HEK293 (cell line): ENCODE data around the gene CACNA1C.

Experiments
- CTCF ChIA-PET: fragments of 350-600 bp; formaldehyde crosslinking; extraction: SDS; loops from one replicate; lab custom pipeline; 2021; ENCODE audit warnings: antibody characterized with exemption; lab: Yijun Ruan, JAX
- POLR2A ChIA-PET: fragments of 300-600 bp; formaldehyde crosslinking; extraction: SDS; loops from one replicate; lab custom pipeline; 2020; ENCODE audit warnings: antibody characterized with exemption, inconsistent platforms; lab: Yijun Ruan, JAX
- H3K27ac ChIP-seq: fragments of 200-500 bp; sonication (Bioruptor generic); 2 replicates; pipeline ENCODE4 v1.5.1; 2014; ENCODE audit warnings: low read depth, low read length, control low read depth, inconsistent platforms; ENCODE audit errors: extremely low read depth
- H3K36me3 ChIP-seq, 2 experiments: fragments of 200-500 bp in 1 of 2; sonication (Bioruptor generic) in 1 of 2; 1 replicate in 1 of 2; 2 replicates in 1 of 2; pipeline ENCODE4 v1.5.1; 2014 to 2017; ENCODE audit warnings: inconsistent platforms in 2 of 2, low read length in 2 of 2; ENCODE audit not compliant: control insufficient read depth in 2 of 2, insufficient read depth in 1 of 2
- H3K4me1 ChIP-seq: fragments of 200-500 bp; sonication (Bioruptor generic); 2 replicates; pipeline ENCODE4 v1.5.1; 2014; ENCODE audit warnings: mild to moderate bottlenecking, low read length, inconsistent platforms; ENCODE audit not compliant: control insufficient read depth, insufficient read depth
- H3K4me3 ChIP-seq: 2 replicates; pipeline ENCODE4 v1.5.1; 2011; ENCODE audit warnings: low read depth, mild to moderate bottlenecking, control low read depth, low read length, moderate library complexity
- H3K9me3 ChIP-seq: fragments of 200-500 bp; sonication (Bioruptor generic); 2 replicates; pipeline ENCODE4 v1.5.1; 2014; ENCODE audit warnings: low read depth, low read length, inconsistent platforms; ENCODE audit not compliant: control insufficient read depth, insufficient read depth
- BCL6B ChIP-seq: fragments of 450-650 bp; formaldehyde crosslinking; IDR thresholded peaks from 2 replicates; pipeline ENCODE4 v1.5.1; 2017; ENCODE audit warnings: missing biosample characterization, missing genetic modification characterization
- GFI1B ChIP-seq: fragments of 450-650 bp; formaldehyde crosslinking; IDR thresholded peaks from 2 replicates; pipeline ENCODE4 v1.5.1; 2016; ENCODE audit warnings: missing biosample characterization, missing genetic modification characterization
- GLI4 ChIP-seq: fragments of 450-650 bp; formaldehyde crosslinking; IDR thresholded peaks from 2 replicates; pipeline ENCODE4 v1.5.1; 2016; ENCODE audit warnings: missing biosample characterization, missing genetic modification characterization
- KLF10 ChIP-seq: fragments of 450-650 bp; IDR thresholded peaks from 2 replicates; pipeline ENCODE4 v1.5.1; 2018; ENCODE audit warnings: missing biosample characterization, mild to moderate bottlenecking, missing genetic modification characterization
- SCRT2 ChIP-seq: fragments of 450-650 bp; formaldehyde crosslinking; IDR thresholded peaks from 2 replicates; pipeline ENCODE4 v1.5.1; 2016; ENCODE audit warnings: missing biosample characterization, missing genetic modification characterization
- SP7 ChIP-seq: fragments of 450-650 bp; formaldehyde crosslinking; IDR thresholded peaks from 2 replicates; pipeline ENCODE4 v1.5.1; 2016; ENCODE audit warnings: missing biosample characterization, missing genetic modification characterization
- ZBTB21 ChIP-seq: fragments of 450-650 bp; formaldehyde crosslinking; IDR thresholded peaks from 2 replicates; pipeline ENCODE4 v1.5.1; 2017; ENCODE audit warnings: missing biosample characterization, missing genetic modification characterization
- ZIC2 ChIP-seq: fragments of 450-650 bp; formaldehyde crosslinking; IDR thresholded peaks from 2 replicates; pipeline ENCODE4 v1.5.1; 2016; ENCODE audit warnings: missing biosample characterization, missing genetic modification characterization
- ZNF146 ChIP-seq: fragments of 450-650 bp; formaldehyde crosslinking; IDR thresholded peaks from 2 replicates; pipeline ENCODE4 v1.5.1; 2016; ENCODE audit warnings: missing biosample characterization, missing genetic modification characterization
- ZNF184 ChIP-seq: fragments of 450-650 bp; IDR thresholded peaks from 2 replicates; pipeline ENCODE4 v1.5.1; 2018; ENCODE audit warnings: missing biosample characterization, mild to moderate bottlenecking, missing genetic modification characterization
- ZNF202 ChIP-seq: fragments of 450-650 bp; formaldehyde crosslinking; IDR thresholded peaks from 2 replicates; pipeline ENCODE4 v1.5.1; 2016; ENCODE audit warnings: missing biosample characterization, missing genetic modification characterization, borderline replicate concordance
- ZNF214 ChIP-seq: fragments of 450-650 bp; formaldehyde crosslinking; IDR thresholded peaks from 2 replicates; pipeline ENCODE4 v1.5.1; 2017; ENCODE audit warnings: missing biosample characterization, mild to moderate bottlenecking, missing genetic modification characterization, borderline replicate concordance
- ZNF394 ChIP-seq: fragments of 450-650 bp; formaldehyde crosslinking; IDR thresholded peaks from 2 replicates; pipeline ENCODE4 v1.5.1; 2016; ENCODE audit warnings: missing biosample characterization, missing genetic modification characterization, mild to moderate bottlenecking, moderate library complexity, borderline replicate concordance
- ZNF416 ChIP-seq: fragments of 450-650 bp; formaldehyde crosslinking; IDR thresholded peaks from 2 replicates; pipeline ENCODE4 v1.5.1; 2016; ENCODE audit warnings: missing biosample characterization, missing genetic modification characterization
- ZNF48 ChIP-seq: fragments of 450-650 bp; formaldehyde crosslinking; IDR thresholded peaks from 2 replicates; pipeline ENCODE4 v1.5.1; 2016; ENCODE audit warnings: missing biosample characterization, missing genetic modification characterization
- ZNF501 ChIP-seq: fragments of 450-650 bp; formaldehyde crosslinking; IDR thresholded peaks from 2 replicates; pipeline ENCODE4 v1.5.1; 2016; ENCODE audit warnings: missing biosample characterization, missing genetic modification characterization
- ZNF514 ChIP-seq: fragments of 450-650 bp; formaldehyde crosslinking; IDR thresholded peaks from 2 replicates; pipeline ENCODE4 v1.5.1; 2016; ENCODE audit warnings: missing biosample characterization, missing genetic modification characterization
- ZNF626 ChIP-seq: fragments of 450-650 bp; sonication (Bioruptor Pico); formaldehyde crosslinking; IDR thresholded peaks from 2 replicates; pipeline ENCODE4 v1.5.1; 2018; ENCODE audit warnings: missing biosample characterization, missing genetic modification characterization, inconsistent platforms
- ZNF660 ChIP-seq: fragments of 450-650 bp; IDR thresholded peaks from 2 replicates; pipeline ENCODE4 v1.5.1; 2018; ENCODE audit warnings: missing biosample characterization, mild to moderate bottlenecking, missing genetic modification characterization
- ZNF785 ChIP-seq: fragments of 450-650 bp; formaldehyde crosslinking; IDR thresholded peaks from 2 replicates; pipeline ENCODE4 v1.5.1; 2016; ENCODE audit warnings: missing biosample characterization, missing genetic modification characterization
- ZSCAN23 ChIP-seq: fragments of 450-650 bp; formaldehyde crosslinking; IDR thresholded peaks from 2 replicates; pipeline ENCODE4 v1.5.1; 2016; ENCODE audit warnings: missing biosample characterization, missing genetic modification characterization
- TF ChIP-seq, protein P1 (sequence below): fragments of 450-650 bp; formaldehyde crosslinking; IDR thresholded peaks from 2 replicates; pipeline ENCODE4 v1.5.1; 2016; ENCODE audit warnings: missing biosample characterization, missing genetic modification characterization
- TF ChIP-seq, protein P2 (sequence below): fragments of 450-650 bp; formaldehyde crosslinking; IDR thresholded peaks from 2 replicates; pipeline ENCODE4 v1.5.1; 2016; ENCODE audit warnings: missing biosample characterization, missing genetic modification characterization, low read depth
- TF ChIP-seq, protein P3 (sequence below): fragments of 450-650 bp; formaldehyde crosslinking; IDR thresholded peaks from 2 replicates; pipeline ENCODE4 v1.5.1; 2017; ENCODE audit warnings: missing biosample characterization, missing genetic modification characterization

Gene CACNA1C

GRCh38 chr12:2583642-2584401 lies 531.0 kb downstream of the CACNA1C start:
- Histone ChIP-seq H3K4me1 (no peaks in the 10 kb centered on the region), H3K4me3 (no peak overlapping the region), H3K9me3 (no peaks in the 10 kb centered on the region), H3K36me3 (no peaks in the 10 kb centered on the region), H3K27ac (no peak overlapping the region)
- TF ChIP-seq SP7 (peak; percentile 41; the same call in 1 of the 2 replicates), ZIC2 (tag by site-specific recombination) (0 out of 2 replicates have a peak, but pooled peaks have one; percentile 14), ZBTB21 (tag by site-specific recombination) (no peak), ZNF416 (tag by site-specific recombination) (no peak), ZNF501 (tag by site-specific recombination) (no peak)
- ChIA-PET POLR2A (no interaction called here), CTCF (interaction anchor here (0.5 to 4.0 kb wide), 37 partner anchors 17 to 934 kb away, joined by 3 to 20 read pairs (median 4); no protein-coding TSS in a partner anchor)

GRCh38 chr12:2586156-2587038 lies 533.6 kb downstream of the CACNA1C start:
- POLR2A ChIA-PET, result no interaction called here

DNA sequence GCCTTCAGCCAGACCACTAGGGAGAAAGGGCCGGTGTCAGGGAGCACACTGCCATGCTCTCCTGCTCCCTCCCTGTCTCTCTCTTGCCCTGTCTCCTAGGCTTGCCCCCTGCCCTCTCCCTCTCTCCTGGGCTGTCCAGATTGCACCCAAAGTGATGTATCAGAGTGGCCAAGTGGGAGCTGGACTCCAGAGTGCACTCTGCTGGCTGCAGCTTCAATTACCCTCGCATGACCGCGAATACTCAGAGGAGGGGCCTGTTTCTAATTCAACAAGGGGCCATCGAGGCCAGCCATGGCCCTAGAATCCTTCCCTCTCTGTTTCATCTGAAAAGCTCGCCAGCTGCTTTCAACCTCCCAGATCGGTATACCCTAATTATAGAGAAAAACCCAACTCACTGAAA lies 535.6 kb downstream of the CACNA1C start:
- H3K27ac ChIP-seq, result no peak overlapping the region
- no peak overlapping the region for H3K4me3 ChIP-seq
- POLR2A ChIA-PET, result no interaction called here
- no peaks in the 10 kb centered on the region for H3K36me3 ChIP-seq
- CTCF ChIA-PET, result interaction anchor here (0.5 to 1.0 kb wide), 4 partner anchors 18 to 304 kb away, joined by 3 to 4 read pairs (median 3); no protein-coding TSS in a partner anchor
- H3K4me1 ChIP-seq, result no peaks in the 10 kb centered on the region
- no peaks in the 10 kb centered on the region for H3K9me3 ChIP-seq
- TF ChIP-seq ZNF394 (tag by site-specific recombination) (no peak), GLI4 (tag by site-specific recombination) (no peak), ZNF214 (tag by site-specific recombination) (no peak), KLF10 (tag by site-specific recombination) (no peak), ZNF48 (tag by site-specific recombination) (no peak), ZNF202 (tag by site-specific recombination) (no peak), ZNF785 (no peak), ZNF184 (no peak), ZNF146 (tag by site-specific recombination) (no peak), ZNF626 (no peak), BCL6B (tag by site-specific recombination) (no peak), ZSCAN23 (tag by site-specific recombination) (no peak), GFI1B (tag by site-specific recombination) (no peak)
- TF ChIP-seq, protein P1, sequence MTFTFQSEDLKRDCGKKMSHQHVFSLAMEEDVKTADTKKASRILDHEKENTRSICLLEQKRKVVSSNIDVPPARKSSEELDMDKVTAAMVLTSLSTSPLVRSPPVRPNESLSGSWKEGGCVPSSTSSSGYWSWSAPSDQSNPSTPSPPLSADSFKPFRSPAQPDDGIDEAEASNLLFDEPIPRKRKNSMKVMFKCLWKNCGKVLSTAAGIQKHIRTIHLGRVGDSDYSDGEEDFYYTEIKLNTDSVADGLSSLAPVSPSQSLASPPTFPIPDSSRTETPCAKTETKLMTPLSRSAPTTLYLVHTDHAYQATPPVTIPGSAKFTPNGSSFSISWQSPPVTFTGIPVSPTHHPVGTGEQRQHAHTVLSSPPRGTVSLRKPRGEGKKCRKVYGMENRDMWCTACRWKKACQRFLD (tag by site-specific recombination), result no peak
- TF ChIP-seq, protein P2, sequence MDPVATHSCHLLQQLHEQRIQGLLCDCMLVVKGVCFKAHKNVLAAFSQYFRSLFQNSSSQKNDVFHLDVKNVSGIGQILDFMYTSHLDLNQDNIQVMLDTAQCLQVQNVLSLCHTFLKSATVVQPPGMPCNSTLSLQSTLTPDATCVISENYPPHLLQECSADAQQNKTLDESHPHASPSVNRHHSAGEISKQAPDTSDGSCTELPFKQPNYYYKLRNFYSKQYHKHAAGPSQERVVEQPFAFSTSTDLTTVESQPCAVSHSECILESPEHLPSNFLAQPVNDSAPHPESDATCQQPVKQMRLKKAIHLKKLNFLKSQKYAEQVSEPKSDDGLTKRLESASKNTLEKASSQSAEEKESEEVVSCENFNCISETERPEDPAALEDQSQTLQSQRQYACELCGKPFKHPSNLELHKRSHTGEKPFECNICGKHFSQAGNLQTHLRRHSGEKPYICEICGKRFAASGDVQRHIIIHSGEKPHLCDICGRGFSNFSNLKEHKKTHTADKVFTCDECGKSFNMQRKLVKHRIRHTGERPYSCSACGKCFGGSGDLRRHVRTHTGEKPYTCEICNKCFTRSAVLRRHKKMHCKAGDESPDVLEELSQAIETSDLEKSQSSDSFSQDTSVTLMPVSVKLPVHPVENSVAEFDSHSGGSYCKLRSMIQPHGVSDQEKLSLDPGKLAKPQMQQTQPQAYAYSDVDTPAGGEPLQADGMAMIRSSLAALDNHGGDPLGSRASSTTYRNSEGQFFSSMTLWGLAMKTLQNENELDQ (tag by site-specific recombination), result no peak
- TF ChIP-seq, protein P3, sequence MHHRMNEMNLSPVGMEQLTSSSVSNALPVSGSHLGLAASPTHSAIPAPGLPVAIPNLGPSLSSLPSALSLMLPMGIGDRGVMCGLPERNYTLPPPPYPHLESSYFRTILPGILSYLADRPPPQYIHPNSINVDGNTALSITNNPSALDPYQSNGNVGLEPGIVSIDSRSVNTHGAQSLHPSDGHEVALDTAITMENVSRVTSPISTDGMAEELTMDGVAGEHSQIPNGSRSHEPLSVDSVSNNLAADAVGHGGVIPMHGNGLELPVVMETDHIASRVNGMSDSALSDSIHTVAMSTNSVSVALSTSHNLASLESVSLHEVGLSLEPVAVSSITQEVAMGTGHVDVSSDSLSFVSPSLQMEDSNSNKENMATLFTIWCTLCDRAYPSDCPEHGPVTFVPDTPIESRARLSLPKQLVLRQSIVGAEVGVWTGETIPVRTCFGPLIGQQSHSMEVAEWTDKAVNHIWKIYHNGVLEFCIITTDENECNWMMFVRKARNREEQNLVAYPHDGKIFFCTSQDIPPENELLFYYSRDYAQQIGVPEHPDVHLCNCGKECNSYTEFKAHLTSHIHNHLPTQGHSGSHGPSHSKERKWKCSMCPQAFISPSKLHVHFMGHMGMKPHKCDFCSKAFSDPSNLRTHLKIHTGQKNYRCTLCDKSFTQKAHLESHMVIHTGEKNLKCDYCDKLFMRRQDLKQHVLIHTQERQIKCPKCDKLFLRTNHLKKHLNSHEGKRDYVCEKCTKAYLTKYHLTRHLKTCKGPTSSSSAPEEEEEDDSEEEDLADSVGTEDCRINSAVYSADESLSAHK (tag by site-specific recombination), result no peak

More at GRCh38 chr12:2586156-2587038, 533.6 kb downstream of the CACNA1C start:
- CTCF ChIA-PET, result interaction anchor here (0.6 kb wide), 1 partner anchor 303 kb away, joined by 3 read pairs; no protein-coding TSS in a partner anchor
- Histone ChIP-seq H3K9me3 (no peaks in the 10 kb centered on the region), H3K4me1 (no peaks in the 10 kb centered on the region), H3K36me3 (no peaks in the 10 kb centered on the region), H3K27ac (no peak overlapping the region), H3K4me3 (no peak overlapping the region)
- TF ChIP-seq ZNF514 (tag by site-specific recombination), result no peak
- TF ChIP-seq SCRT2, result peak; percentile 72
- no peak for TF ChIP-seq ZNF660 (tag by site-specific recombination)
